HepG2 (cell line): Measurements from ENCODE around the gene SRXN1. TPM values are rescaled to one million over a fixed set of nuclear protein-coding genes. Genes with fewer than 3 reads are reported as not detected.

Source experiments
- AFF4 ChIP-seq: sonication (generic); formaldehyde crosslinking; IDR thresholded peaks from 2 replicates; pipeline ENCODE4 v1.4.0; 2020; ENCODE audit warnings: missing genetic modification reagents
- EP300 ChIP-seq, 3 experiments: sonication (generic) in 1 of 3; formaldehyde crosslinking in 1 of 3; IDR thresholded peaks; 2 replicates each; pipeline versions ENCODE4 v1.5.1 to v1.6.1; 2011 to 2020; ENCODE audit warnings: low read depth in 2 of 3, low read length in 2 of 3, borderline replicate concordance in 1 of 3, improper control_type of control experiment in 1 of 3, mild to moderate bottlenecking in 1 of 3, missing genetic modification reagents in 1 of 3, moderate library complexity in 1 of 3
- MXD3 ChIP-seq: IDR thresholded peaks from 2 replicates; pipeline ENCODE4 v1.6.1; 2016; ENCODE audit warnings: mild to moderate bottlenecking, missing biosample characterization, missing genetic modification reagents
- NKX3-1 ChIP-seq: sonication (generic); formaldehyde crosslinking; IDR thresholded peaks from 2 replicates; pipeline ENCODE4 v1.5.0; 2020; ENCODE audit warnings: missing genetic modification reagents
- PRMT3 ChIP-seq: sonication (generic); formaldehyde crosslinking; IDR thresholded peaks from 2 replicates; pipeline ENCODE4 v1.8.1; 2022; ENCODE audit warnings: low read depth, mild to moderate bottlenecking, moderate library complexity, missing genetic modification reagents, borderline replicate concordance
- STAG1 ChIP-seq: sonication (generic); formaldehyde crosslinking; IDR thresholded peaks from 2 replicates; pipeline ENCODE4 v1.4.0; 2020; ENCODE audit warnings: missing genetic modification reagents
- TBP ChIP-seq: sonication (generic); formaldehyde crosslinking; IDR thresholded peaks from 2 replicates; pipeline ENCODE4 v1.5.0; 2020; ENCODE audit warnings: missing genetic modification reagents
- THAP7 ChIP-seq: sonication (generic); formaldehyde crosslinking; IDR thresholded peaks from 2 replicates; pipeline ENCODE4 v1.8.1; 2023; ENCODE audit warnings: mild to moderate bottlenecking, missing genetic modification reagents
- ZFP90 ChIP-seq: sonication (generic); formaldehyde crosslinking; IDR thresholded peaks from 2 replicates; pipeline ENCODE4 v1.8.0; 2022; ENCODE audit warnings: missing genetic modification reagents, mild to moderate bottlenecking, inconsistent platforms, borderline replicate concordance
- ZNF282 ChIP-seq: fragments of 450-650 bp; IDR thresholded peaks from 2 replicates; pipeline ENCODE4 v1.6.1; 2018; ENCODE audit not compliant: partially characterized antibody
- ZNF350 ChIP-seq: sonication (generic); formaldehyde crosslinking; IDR thresholded peaks from 2 replicates; pipeline ENCODE4 v1.4.0; 2020; ENCODE audit warnings: mild to moderate bottlenecking, low read depth, missing genetic modification reagents, borderline replicate concordance
- ZNF530 ChIP-seq: sonication (generic); formaldehyde crosslinking; IDR thresholded peaks from 2 replicates; pipeline ENCODE4 v1.5.0; 2020; ENCODE audit warnings: low read depth, mild to moderate bottlenecking, missing genetic modification reagents
- ZNF703 ChIP-seq: sonication (generic); formaldehyde crosslinking; IDR thresholded peaks from 2 replicates; pipeline ENCODE4 v1.5.1; 2020; ENCODE audit warnings: missing genetic modification reagents, mild to moderate bottlenecking, moderate library complexity, borderline replicate concordance
- ZNF746 ChIP-seq: sonication (generic); formaldehyde crosslinking; IDR thresholded peaks from 2 replicates; pipeline ENCODE4 v1.8.0; 2022; ENCODE audit warnings: mild to moderate bottlenecking, missing genetic modification reagents
- ZNF790 ChIP-seq: sonication (generic); formaldehyde crosslinking; IDR thresholded peaks from 2 replicates; pipeline ENCODE4 v1.8.0; 2022; ENCODE audit warnings: missing genetic modification reagents, mild to moderate bottlenecking, borderline replicate concordance
- polyA plus RNA-seq, 8 experiments: library from polyadenylated mRNA; depleted of rRNA in 3 of 8; stranded (reverse) in 7 of 8; unstranded in 1 of 8; fragments of >200 nt; fragmentation: Illumina TruSeq in 4 of 8; extraction: Trizol in 4 of 8; gene quantifications; 2 replicates each; pipeline versions ENCODE4 v1.2.1 to v1.2.3, GENCODE V29; 2011 to 2016; ENCODE audit warnings: low read depth in 4 of 8, missing spikeins in 1 of 8, mixed read lengths in 1 of 8; ENCODE audit not compliant: insufficient read depth in 1 of 8
- total RNA-seq, 5 experiments: library from RNA; depleted of rRNA; stranded (reverse); fragments of >200 nt; fragmentation: Illumina TruSeq; extraction: Trizol; gene quantifications; 2 replicates each; pipeline ENCODE4 v1.2.3, GENCODE V29; 2016; ENCODE audit warnings: low read depth in 1 of 5
- TF ChIP-seq, protein P1 (sequence below): sonication (generic); formaldehyde crosslinking; IDR thresholded peaks from 2 replicates; pipeline ENCODE4 v1.4.0; 2020; ENCODE audit warnings: mild to moderate bottlenecking, missing genetic modification reagents
- TF ChIP-seq, protein P2 (sequence below): sonication (generic); formaldehyde crosslinking; IDR thresholded peaks from 2 replicates; pipeline ENCODE4 v1.8.1; 2023; ENCODE audit warnings: mild to moderate bottlenecking, missing genetic modification reagents, borderline replicate concordance
- TF ChIP-seq, protein P3 (sequence below): sonication (generic); formaldehyde crosslinking; IDR thresholded peaks from 2 replicates; pipeline ENCODE4 v1.4.0; 2020; ENCODE audit warnings: missing genetic modification reagents
- TF ChIP-seq, protein P4 (sequence below): sonication (generic); formaldehyde crosslinking; IDR thresholded peaks from 2 replicates; pipeline ENCODE4 v1.5.0; 2020; ENCODE audit warnings: missing genetic modification reagents

SRXN1 gene
- total and polyA plus RNA-seq, 2 of the 13 experiments (the other 11 are each of a cell fraction or from before 2014, with no cell fraction given): 29.9 to 87.7 TPM

- TF ChIP-seq ZNF530 (no peak), NKX3-1 (CRISPR knock-in tag) (no peak), THAP7 (CRISPR knock-in tag) (peak; percentile 80; the same call in 1 of the 2 replicates), TBP (CRISPR knock-in tag) (0 out of 2 replicates have a peak, but pooled peaks have one; percentile 72), ZFP90 (CRISPR knock-in tag) (no peak), AFF4 (CRISPR knock-in tag) (no peak), STAG1 (no peak), PRMT3 (CRISPR knock-in tag) (no peak), ZNF790 (no peak), MXD3 (CRISPR knock-in tag) (no peak), ZNF350 (peak; percentile 59; the same call in 1 of the 2 replicates), ZNF703 (CRISPR knock-in tag) (no peak), ZNF746 (CRISPR knock-in tag) (no peak), EP300 (IDR thresholded peaks at IDR 0.05; ENCODE audit: low read depth in 2 of 2, low read length in 2 of 2) (no peak), EP300 (CRISPR knock-in tag; IDR thresholded peaks at IDR 0.05; ENCODE audit: borderline replicate concordance) (no peak), ZNF282 (no peak)
- TF ChIP-seq, protein P1, sequence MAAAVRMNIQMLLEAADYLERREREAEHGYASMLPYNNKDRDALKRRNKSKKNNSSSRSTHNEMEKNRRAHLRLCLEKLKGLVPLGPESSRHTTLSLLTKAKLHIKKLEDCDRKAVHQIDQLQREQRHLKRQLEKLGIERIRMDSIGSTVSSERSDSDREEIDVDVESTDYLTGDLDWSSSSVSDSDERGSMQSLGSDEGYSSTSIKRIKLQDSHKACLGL (CRISPR knock-in tag): no peak
- TF ChIP-seq, protein P2, sequence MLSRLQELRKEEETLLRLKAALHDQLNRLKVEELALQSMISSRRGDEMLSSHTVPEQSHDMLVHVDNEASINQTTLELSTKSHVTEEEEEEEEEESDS (CRISPR knock-in tag): no peak
- TF ChIP-seq, protein P3, sequence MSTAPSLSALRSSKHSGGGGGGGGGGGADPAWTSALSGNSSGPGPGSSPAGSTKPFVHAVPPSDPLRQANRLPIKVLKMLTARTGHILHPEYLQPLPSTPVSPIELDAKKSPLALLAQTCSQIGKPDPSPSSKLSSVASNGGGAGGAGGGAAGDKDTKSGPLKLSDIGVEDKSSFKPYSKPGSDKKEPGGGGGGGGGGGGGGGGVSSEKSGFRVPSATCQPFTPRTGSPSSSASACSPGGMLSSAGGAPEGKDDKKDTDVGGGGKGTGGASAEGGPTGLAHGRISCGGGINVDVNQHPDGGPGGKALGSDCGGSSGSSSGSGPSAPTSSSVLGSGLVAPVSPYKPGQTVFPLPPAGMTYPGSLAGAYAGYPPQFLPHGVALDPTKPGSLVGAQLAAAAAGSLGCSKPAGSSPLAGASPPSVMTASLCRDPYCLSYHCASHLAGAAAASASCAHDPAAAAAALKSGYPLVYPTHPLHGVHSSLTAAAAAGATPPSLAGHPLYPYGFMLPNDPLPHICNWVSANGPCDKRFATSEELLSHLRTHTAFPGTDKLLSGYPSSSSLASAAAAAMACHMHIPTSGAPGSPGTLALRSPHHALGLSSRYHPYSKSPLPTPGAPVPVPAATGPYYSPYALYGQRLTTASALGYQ (CRISPR knock-in tag): no peak
- TF ChIP-seq, protein P4, sequence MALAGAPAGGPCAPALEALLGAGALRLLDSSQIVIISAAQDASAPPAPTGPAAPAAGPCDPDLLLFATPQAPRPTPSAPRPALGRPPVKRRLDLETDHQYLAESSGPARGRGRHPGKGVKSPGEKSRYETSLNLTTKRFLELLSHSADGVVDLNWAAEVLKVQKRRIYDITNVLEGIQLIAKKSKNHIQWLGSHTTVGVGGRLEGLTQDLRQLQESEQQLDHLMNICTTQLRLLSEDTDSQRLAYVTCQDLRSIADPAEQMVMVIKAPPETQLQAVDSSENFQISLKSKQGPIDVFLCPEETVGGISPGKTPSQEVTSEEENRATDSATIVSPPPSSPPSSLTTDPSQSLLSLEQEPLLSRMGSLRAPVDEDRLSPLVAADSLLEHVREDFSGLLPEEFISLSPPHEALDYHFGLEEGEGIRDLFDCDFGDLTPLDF (CRISPR knock-in tag): no peak
Measured at GRCh38 chr20:651713-652614, 1.0 kb downstream of the SRXN1 start (continued).
